ENCODE results near the gene IGF2BP2. TPM values are rescaled to one million over a fixed set of nuclear protein-coding genes. Genes with fewer than 3 reads are reported as not detected.
A peak's percentile ranks its signal among the peaks of the same experiment; 100 is the strongest.

The IGF2BP2 gene
- total and polyA plus RNA-seq, 9 of the 15 experiments (the other 6 are each of a cell fraction or from before 2014, with no cell fraction given): 3.2 to 59.6 (median 30.5) TPM

- TF ChIP-seq CTCF (IDR thresholded peaks at IDR 0.05 in 2 of 3, conservative IDR thresholded peaks at IDR 0.05 in 1 of 3; ENCODE audit: insufficient read depth in 2 of 3, low read depth in 1 of 3, low read length in 3 of 3): no peak
- TF ChIP-seq SP1 (CRISPR knock-in tag; IDR thresholded peaks at IDR 0.05): no peak
- TF ChIP-seq MTF1 (CRISPR knock-in tag; IDR thresholded peaks at IDR 0.05; ENCODE audit: borderline replicate concordance): no peak
- no peak for TF ChIP-seq GTF2B (IDR thresholded peaks at IDR 0.05; ENCODE audit: extremely low read depth, insufficient read length)
- TF ChIP-seq RBM25 (IDR thresholded peaks at IDR 0.05; ENCODE audit: low read depth, low read length, severe bottlenecking): no peak
- TF ChIP-seq NONO (IDR thresholded peaks at IDR 0.05; ENCODE audit: low read depth in 2 of 2, low read length in 1 of 2): no peak; a peak in 1 of 4 replicates
- TF ChIP-seq MAZ (CRISPR knock-in tag; conservative IDR thresholded peaks at IDR 0.05 in 1 of 2, IDR thresholded peaks at IDR 0.05 in 1 of 2): peak in 1 of 2 experiments; percentile 66; a peak in 3 of 4 replicates
- no peak for TF ChIP-seq ZNF57 (CRISPR knock-in tag; IDR thresholded peaks at IDR 0.05)
- TF ChIP-seq ZNF224 (CRISPR knock-in tag; IDR thresholded peaks at IDR 0.05): no peak
- TF ChIP-seq ZBTB2 (IDR thresholded peaks at IDR 0.05): no peak
- no peak for TF ChIP-seq CC2D1A (IDR thresholded peaks at IDR 0.05)
- TF ChIP-seq ZNF311 (CRISPR knock-in tag; IDR thresholded peaks at IDR 0.05): no peak
- TF ChIP-seq ZNF668 (CRISPR knock-in tag; IDR thresholded peaks at IDR 0.05): no peak
- TF ChIP-seq PRDM10 (IDR thresholded peaks at IDR 0.05; ENCODE audit: partially characterized antibody): no peak
- TF ChIP-seq SETDB1 (IDR thresholded peaks at IDR 0.05; ENCODE audit: low read length): no peak
- TF ChIP-seq ZNF398 (CRISPR knock-in tag; IDR thresholded peaks at IDR 0.05): no peak
- no peak for TF ChIP-seq HIVEP1 (CRISPR knock-in tag; IDR thresholded peaks at IDR 0.05)
Measured at GRCh38 chr3:185824051-185825005, 514 bp downstream of the IGF2BP2 start (continued).
